HCEC 1CT (cell line): ENCODE data around the gene ARL3.
"Not testable (repeated sequence)": the region's sequence is repeated elsewhere in the genome, so short reads cannot be mapped to it uniquely, and the experiment has no call there.

Experiments used
- DNase-seq: peaks from one replicate; pipeline ENCODE4 v3.0.0-alpha.2; 2017

Gene ARL3

DNA sequence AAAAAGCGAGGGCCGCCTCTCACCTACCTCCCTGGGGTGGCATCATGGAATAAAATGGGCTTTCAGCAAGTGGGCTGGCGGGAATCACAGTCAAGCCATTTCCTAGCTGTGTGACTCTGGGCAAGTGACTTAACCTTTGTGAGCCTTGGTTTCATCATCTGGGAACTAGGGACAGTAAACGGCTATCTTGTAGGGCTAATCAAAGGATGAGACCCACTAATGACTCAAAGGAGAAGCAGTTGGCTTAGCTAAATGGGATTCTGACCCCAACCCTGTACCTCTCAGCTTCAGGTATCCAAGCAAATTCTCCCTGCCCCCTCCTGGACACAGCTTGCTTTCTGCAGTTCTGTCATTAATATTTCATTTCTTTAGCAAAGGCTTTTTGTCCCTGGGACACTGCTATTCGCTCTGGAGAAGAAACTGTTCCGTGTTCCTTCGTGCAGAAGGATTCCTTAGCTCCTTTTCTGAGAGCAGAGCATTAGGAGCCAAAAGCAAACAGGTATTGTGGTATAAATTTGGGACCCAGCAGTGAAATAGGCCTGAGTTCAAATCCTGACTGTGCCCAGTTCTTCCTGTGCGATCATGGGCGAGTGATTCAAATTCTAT lies 44.0 kb downstream of the ARL3 start:
- DNase-seq, result no peak

DNA sequence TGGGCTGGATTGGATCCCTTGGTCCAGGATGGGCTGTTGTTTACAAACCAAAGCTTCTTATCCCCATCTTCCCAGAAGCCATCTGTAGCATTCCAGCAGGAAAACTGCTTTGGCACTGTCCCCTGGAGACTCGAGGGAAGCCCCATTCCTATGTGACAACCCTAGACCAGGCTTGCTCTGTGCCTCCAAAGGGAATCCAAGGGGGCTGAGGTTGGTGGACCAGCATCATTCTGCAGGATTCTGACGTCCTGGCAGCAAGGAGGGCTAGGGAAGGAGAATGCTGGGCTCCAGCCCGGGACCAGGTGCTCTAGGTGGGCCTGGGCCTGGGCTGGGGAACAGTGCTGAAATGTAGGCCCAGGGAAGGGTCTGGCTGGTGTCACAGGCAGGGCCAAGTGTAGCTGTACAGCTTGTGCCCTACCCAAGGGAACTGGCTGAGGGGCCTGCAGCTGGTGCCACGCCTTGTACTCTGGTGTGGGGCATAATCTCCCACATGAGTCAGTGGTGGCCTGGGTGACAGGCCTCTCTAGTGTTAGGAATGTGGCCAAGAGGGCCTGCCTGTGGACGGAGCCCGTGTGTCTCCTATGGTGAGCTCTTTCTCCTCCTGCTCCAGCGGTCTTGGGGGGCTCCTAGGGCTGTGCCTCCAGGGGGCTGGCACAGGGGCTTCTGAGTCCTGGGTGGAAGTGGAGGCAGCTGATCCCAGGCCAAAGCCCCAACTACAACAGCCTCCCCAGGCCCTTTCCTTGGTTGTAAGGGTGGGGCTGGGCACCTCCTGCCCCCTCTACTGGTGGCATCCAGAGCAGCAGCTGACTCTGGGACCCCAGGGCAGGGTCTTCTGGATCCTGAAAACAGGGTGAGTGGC lies 44.8 kb downstream of the ARL3 start:
- DNase-seq, result peak; percentile 53

DNA sequence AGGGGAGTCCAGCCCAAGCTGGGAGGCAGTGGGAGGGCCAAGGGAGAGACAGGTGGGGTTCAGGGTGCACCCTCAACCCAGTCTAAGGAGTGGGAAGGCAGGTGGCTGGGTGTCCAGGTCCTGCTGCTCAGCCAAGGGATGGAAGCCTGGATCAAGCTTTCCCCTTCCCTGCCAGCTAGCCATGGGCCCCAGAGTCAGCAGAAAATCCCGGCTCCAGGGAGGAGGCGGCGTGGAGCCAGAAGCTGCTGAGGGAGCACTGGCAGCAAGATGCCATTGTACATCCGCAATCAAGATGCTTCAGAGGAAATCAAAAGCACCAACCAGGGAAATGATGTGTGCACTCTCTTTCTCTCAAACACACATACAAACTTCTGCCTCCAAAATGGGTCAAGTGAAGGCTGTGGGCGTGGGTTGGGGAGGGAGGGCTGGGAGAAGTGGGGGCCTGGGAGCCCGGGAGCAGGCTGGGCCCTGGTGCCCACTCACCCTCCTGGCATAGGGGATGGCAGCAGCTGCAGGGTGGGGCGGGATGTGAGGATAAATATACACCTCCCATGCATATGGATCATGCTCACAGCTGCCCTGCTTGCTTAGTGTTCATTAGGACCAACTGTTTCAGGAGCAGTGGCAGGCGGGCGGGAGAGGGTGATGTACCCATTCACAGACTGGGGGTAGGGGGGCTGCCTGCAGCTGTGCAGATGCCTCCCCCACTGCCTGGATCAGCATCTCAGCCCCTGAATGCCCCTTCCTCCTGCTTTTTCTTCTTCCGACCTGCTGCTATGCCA lies 45.7 kb downstream of the ARL3 start:
- DNase-seq, result no peak

DNA sequence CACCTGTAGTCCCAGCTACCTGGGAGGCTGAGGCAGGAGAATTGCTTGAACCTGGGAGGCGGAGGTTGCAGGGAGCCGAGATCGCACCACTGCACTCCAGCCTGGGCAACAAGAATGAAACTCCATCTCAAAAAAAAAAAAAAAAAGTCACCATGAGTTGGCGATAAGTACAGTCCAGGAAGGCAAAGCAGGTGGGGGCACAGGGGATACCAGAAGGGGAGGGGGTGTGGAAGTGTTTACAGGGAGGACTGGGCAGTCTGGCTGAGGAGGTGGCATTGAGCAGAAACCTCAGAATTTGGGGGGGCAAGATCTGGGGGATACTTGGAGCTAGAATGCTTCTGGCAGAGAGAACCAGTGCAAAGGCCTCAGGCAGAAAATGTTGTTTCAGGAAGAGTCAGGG lies 46.8 kb downstream of the ARL3 start:
- not testable (repeated sequence) for DNase-seq

DNA sequence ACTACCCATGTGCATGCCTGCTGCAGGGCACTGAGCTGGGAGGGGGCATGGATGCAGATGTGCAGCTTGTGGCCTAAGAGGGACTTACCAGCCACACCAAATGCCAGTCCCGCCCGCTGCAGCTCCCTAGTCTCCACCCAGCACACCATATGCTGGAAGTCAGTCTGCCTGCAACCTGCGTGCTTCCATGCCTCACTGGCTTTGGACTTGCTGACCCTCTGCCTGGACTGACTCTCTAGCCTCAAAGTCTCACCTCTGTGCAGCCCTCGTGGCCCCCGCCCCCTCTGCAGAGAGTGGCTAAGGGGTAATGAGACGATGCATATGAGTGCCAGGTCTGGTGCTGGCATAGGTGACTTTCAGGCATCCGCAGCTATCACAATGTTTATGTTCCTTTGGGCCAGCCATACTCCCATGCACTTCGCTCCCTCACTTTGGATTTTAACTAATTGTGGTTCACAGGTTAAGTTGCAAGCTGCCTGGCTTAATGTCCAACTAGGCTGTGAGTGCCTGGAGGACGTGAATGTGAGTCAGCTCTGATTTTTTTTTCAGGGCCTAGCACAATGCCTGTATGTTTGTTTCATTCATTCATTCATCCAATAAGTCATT lies 48.2 kb downstream of the ARL3 start:
- DNase-seq, result no peak

DNA sequence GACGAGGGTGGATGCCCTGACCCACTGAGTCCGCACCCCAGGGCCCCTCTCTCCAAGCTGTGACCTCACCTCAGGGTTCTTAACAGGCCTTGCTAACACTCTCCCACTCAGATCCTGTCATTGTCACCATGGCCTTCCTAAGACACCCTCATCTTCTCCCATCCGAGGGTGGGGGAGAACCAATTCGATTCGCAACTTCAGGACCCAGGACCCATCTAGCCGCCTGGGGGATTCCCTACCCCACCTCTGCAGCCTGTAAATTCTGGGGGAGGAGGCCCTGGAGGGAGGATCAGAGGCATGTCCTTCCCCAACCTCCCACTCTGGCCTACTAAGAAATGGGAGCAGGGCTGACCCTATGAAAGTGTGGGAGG lies 52.6 kb downstream of the ARL3 start:
- no peak for DNase-seq

DNA sequence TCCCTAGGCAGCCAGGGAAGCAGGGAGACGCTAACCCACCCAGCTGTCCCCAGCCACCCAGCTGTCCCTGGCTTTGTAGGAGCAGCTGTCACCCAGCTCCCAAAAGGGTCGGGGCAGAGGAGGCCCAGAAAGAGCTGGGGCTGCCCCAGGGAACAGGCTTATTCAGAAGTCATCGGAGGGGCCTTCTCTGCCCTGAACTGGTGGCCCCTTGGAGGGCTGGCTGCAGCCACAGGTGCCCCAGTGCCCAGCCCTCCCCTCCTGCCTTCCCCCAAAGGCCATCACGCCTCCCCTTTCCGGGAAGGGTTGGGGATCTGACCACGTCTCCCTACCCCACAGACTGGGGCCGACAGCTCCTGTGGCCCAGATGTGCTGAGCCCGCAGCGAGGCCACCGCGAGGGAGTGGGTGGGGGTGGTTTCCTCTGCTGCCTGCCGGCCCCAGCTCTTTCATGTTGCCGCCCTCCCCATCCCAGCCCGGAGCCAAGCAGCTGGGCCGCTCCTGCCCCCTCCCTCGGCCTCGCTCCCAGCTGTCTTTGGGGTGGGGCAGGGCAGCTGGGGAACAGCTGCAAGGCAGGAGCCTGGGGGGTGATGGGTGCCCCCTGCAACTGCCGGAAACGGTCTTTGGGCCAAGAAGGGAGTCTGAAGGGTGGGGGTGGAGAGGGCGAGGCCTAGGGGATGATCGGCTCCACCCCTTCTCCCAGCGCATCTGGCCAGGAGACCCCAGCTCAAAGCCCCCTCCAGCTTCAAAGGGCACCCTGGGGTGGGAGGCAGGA lies 53.1 kb downstream of the ARL3 start:
- DNase-seq, result peak; percentile 76

DNA sequence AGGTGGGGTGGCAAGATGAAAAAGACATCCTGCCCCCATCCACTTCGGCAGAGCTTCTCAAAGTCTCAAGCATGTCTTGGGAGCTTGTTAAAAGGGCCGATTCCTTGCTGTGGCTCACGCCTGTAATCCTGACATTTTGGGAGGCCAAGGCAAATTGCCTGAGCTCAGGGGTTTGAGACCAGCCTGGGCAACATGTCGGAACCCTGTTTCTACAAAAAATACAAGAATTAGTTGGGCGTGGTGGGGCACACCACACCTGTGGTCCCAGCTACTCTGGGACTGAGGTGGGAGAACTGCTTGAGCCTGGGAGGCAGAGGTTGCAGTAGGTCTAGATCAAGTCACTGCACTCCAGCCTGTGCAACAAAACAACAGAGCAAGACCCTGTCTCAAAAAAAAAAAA lies 55.4 kb downstream of the ARL3 start:
- no peak for DNase-seq

DNA sequence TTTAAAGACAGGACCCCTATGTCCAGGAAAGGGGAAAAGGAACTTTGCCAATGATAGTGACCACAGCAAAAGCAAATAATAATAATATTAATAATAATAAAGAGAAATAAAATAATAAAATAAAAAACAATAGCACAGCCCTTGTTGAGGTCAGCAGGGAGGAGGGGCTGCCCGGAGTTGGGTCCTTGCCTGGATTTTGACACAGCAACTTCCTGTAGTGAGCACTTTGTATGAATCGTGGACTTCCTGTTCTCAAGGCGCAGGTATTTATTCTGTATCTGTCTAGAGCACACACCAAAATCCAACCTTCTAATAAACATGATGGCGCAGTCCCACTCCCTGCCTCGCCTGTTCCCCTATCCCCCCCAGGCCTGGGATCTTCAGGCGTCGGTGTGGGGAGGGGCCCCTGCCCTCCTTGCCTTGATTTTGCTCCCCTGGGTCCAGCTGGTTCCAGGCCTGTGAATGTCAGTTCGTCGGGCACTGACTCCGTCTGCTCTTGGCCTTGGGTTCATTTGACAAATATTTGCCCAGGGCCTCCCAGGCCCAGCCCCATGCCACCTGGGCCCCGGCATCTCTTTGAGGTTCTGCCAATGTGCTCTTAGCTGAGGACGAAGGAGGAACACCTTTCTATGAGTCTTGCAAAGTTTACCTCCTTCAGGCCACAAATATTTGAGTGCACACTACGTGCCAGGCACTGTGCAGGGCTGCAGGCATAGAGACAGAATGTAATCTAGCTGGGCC lies 56.0 kb downstream of the ARL3 start:
- no peak for DNase-seq

DNA sequence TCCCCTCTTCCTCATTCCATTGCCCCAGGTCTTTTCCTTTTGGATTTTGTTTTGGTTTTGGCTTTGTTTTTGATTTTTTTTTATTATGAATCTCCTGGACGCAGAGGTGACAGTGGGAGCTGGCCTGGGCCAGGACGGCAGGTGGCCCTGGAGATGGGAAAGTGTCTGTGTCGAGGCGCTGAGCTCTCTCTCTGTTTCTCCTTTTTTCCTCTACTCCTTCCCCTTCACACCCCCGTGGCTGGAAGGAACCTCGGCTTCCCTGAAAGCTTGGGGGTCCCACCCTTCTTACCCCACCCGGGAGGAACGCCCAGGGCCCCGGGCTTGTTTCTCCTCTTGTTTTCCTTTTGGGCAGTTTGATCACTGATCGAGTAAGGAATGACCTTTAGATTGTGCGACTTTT lies 56.7 kb downstream of the ARL3 start:
- no peak for DNase-seq

DNA sequence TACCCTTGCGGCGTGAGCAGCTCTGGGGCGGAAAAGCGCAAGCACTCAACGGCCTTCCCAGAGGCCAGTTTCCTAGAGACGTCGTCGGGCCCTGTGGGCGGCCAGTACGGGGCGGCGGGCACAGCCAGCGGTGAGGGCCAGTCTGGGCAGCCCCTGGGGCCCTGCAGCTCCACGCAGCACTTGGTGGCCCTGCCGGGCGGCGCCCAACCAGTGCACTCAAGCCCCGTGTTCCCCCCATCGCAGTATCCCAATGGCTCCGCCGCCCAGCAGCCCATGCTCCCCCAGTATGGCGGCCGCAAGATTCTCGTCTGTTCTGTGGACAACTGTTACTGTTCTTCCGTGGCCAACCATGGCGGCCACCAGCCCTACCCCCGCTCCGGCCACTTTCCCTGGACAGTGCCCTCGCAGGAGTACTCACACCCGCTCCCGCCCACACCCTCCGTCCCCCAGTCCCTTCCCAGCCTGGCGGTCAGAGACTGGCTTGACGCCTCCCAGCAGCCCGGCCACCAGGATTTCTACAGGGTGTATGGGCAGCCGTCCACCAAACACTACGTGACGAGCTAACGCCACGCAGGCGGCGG lies 57.3 kb downstream of the ARL3 start:
- no peak for DNase-seq

DNA sequence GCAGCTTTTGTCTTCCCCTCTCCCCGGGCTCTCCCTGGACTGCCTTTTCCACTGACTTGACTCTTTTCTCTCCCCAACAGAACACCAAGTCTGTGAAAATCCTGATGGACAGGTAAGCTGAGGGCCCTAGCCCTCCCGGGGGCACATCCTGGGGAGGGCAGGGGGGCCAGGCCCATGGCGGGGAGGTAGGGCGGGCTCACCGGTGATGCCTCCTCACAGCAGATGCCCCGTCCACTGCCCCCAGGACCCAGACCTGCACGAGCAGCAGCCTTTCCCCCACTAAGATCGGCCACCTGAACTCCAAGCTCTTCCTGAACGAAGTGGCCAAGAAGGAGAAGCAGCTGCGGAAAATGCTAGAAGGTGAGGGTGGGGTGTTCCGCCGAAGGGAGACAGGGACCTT lies 58.2 kb downstream of the ARL3 start:
- DNase-seq, result no peak

DNA sequence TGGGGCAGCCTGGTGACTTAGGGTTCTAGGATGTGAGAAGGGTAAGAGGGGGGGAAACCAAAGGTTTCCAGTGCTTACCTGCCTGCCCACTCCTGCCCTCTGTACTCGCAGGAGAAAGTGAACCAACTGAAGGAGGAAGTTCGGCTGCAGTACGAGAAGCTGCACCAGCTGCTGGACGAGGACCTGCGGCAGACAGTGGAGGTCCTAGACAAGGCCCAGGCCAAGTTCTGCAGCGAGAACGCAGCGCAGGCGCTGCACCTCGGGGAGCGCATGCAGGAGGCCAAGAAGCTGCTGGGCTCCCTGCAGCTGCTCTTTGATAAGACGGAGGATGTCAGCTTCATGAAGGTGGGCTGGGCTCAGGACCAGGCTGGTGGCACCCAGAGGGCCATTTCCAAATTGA lies 59.2 kb downstream of the ARL3 start:
- no peak for DNase-seq

DNA sequence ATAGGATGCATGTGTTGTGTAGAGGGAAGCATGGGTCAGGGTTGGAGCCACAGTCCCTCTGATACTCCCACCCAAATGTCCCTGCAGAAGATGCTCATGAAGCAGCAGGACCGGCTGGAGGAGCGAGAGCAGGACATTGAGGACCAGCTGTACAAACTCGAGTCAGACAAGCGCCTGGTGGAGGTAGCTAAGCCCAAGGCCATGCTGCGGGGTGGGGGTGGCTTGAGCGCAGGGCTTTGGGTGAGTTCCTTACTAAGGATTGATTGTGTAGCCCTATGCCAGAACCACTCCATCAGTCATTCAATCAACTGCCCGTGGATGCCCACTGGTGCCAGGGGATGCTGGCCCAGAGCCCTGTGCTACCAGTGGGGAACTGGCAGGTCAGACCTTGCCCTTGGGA lies 59.6 kb downstream of the ARL3 start:
- DNase-seq, result no peak

DNA sequence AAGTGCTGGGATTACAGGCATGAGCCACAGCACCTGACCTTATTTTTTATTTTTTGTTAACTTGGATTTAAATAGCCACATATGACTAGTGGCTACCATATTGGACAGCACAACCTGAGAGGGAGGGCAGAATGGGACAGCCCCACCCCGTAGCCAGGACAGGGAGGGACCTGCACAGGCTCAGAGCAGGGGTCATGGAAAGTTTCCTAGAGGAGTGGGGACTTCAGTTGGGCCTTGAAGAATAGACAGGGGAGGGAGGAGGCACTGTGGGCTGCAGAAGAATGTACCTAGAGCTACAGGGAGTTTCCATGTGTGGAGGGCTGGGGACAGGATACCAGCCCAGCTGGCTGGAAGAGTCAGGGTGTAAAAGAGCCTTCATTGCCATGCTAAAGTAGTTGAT lies 61.1 kb downstream of the ARL3 start:
- DNase-seq, result no peak

DNA sequence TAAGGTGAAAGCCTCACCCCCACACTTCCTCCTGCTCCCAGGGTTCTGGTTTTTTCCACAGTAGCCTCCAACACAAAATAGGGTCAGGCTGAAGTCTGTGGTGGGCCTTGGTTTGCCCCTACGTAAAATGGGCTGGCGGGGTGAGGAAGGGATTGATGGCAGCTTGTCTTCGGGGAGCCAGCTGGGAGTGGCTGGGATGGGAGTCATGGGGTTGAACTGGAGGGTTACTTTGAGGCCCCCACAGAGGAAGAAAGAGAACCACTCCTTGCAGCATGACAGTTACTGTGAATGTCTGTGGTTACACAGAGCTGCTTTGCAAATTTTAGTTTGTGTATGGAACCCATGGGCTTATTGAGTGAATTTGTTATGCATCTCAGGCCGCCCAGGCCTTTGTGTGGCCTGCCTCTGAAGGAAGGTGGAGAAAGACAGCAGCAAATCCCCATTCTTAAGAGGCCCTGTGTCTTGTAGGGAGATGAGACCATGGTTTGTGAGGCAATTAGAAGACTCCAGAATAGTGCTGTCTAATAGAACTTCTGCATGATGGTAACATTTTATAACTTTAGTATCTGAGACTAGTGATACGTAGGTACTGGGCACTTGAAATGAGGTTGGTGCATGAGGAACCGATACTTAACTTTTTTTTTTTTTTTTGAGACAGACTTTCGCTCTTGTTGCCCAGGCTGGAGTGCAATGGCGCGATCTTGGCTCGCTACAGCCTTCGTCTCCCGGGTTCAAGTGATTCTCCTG lies 61.9 kb downstream of the ARL3 start:
- no peak for DNase-seq

DNA sequence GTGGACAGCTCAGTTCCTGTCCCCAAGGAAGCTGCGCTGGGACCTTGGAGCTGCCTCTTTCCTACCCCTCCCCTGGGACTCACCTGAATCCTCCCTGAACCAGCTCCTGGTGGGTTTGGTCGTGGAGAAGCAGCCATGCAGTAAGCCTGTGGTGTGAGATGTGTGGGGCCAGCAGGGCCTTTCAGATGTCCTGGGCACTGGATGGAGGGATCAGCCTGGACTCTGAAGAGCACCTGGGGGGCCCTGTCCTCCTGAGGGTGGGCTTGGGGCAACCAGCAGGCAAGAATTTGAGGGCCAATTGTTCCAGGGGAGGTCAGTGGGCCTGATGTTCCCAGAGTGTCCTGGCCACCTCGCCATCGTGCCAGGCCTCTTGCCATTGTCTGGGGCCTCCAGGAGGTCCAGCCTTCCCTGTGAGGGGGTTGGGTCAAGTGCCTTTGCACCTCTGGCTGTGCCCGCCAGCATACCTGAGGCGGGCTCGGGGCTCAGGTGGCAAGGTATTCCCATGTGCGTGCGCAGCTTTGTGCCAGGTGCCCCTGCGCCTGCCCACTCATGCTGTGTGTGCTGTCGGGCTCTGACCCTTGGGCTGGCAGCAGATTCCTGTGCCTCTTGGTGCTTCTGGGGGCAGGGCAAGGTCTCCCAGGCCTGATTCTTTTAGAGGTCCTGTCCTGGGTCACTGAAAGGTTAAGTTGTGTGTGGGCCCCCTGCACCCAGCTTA lies 62.6 kb downstream of the ARL3 start:
- no peak for DNase-seq

DNA sequence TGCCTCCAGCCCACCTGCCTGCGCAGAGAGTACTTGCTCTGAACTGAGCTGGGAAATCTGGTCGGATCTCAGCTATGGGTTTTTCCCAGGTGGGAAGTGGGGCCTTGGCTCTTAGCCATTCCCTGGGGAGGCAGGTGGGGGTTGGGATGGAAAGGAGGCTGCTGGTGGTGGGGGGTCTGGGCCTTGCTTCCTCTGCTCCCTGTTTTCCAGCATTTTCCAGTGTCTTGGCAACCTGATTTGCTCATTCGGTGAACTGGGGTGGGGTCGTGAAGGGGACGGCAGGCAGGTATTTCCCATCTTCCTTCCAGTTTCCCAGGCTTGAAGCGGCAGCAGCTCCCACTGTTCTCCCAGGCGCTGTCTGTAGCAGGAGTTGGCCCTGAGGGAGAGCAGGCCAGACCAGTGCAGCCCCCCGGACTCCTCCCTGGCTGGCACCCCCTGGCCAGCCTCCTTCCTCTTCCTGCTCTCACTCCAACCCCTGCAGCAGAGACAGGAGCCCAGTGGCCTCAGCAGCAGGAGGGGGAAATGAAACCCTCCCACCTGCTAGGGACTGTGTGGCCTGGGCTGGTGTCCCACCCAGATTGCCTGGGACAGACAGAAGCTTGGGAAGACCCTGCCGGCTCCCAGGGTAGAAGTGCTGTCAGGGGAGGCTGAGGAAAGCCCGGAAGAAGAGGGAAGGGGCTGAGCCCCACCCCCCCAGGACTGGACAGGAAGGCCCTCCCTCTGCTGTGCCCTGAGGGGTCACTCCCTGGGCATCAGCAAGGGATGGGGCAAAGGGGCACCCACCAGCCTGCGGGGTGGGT lies 63.3 kb downstream of the ARL3 start:
- no peak for DNase-seq
